Measurements from ENCODE around the gene DIAPH3. TPM values are rescaled to one million over a fixed set of nuclear protein-coding genes. Genes with fewer than 3 reads are reported as not detected.

DIAPH3 gene
- total and polyA plus RNA-seq, 2 of the 4 experiments (the other 2 are of a cell fraction) = 8.9 to 9.3 TPM

- ChIA-PET POLR2A (ENCODE audit: unreplicated experiment) (interaction anchor here (0.6 kb wide), 1 partner anchor 567 kb away, joined by 3 read pairs; no protein-coding TSS in a partner anchor), CTCF (interaction anchor here (0.6 kb wide), 1 partner anchor 30 kb away, joined by 3 read pairs; no protein-coding TSS in a partner anchor)
- Histone ChIP-seq H3K18ac (ENCODE audit: low read depth, low read length) (no peak overlapping the region), H2AK9ac (replicated peaks; ENCODE audit: low read depth, low read length, poor library complexity) (no peak overlapping the region), H3K79me1 (ENCODE audit: low read depth in 1 of 2, low read length in 2 of 2) (peaks cover 4 to 8% of the 10 kb centered on the region in 2 experiments; a peak in 1 of 4 replicates), H2AK5ac (ENCODE audit: low read depth, low read length) (no peak overlapping the region), H3K14ac (replicated peaks; ENCODE audit: low read depth, low read length) (no peak overlapping the region), H2AFZ (replicated peaks; ENCODE audit: low read length, poor library complexity) (no peak overlapping the region), H2BK120ac (ENCODE audit: low read depth, low read length) (no peak overlapping the region), H3K36me3 (ENCODE audit: control insufficient read depth, insufficient read depth, low read length) (no peaks in the 10 kb centered on the region), H3K9me1 (ENCODE audit: insufficient read depth, low read length) (peaks cover 4% of the 10 kb centered on the region; the same call in 1 of the 2 replicates), H3K27me3 (ENCODE audit: control insufficient read depth, insufficient read depth, low read length) (no peaks in the 10 kb centered on the region), H4K20me1 (ENCODE audit: insufficient read depth, low read length) (no peaks in the 10 kb centered on the region), H4K8ac (ENCODE audit: low read depth in 2 of 2, low read length in 2 of 2) (no peak overlapping the region), H4K91ac (ENCODE audit: insufficient read depth, low read depth, low read length) (no peak overlapping the region), H3K4ac (ENCODE audit: low read depth, low read length) (no peak overlapping the region), H3K56ac (ENCODE audit: extremely low read depth, insufficient read depth, low read length) (no peak overlapping the region), H3K4me2 (ENCODE audit: low read depth, low read length) (no peak overlapping the region), H3K4me3 (ENCODE audit: insufficient read depth, low read depth, low read length) (no peak overlapping the region), H3K9me3 (ENCODE audit: control insufficient read depth, insufficient read depth, low read length) (no peaks in the 10 kb centered on the region), H3K27ac (ENCODE audit: insufficient read depth, low read length) (no peak overlapping the region), H2BK20ac (ENCODE audit: low read depth, low read length) (no peak overlapping the region), H3K4me1 (ENCODE audit: control insufficient read depth, insufficient read depth, low read length) (peaks cover 2% of the 10 kb centered on the region; the same call in 1 of the 2 replicates), H2BK5ac (ENCODE audit: low read depth, low read length, poor library complexity, severe bottlenecking) (no peak overlapping the region), H4K5ac (ENCODE audit: low read depth, low read length) (no peak overlapping the region), H3K23ac (ENCODE audit: low read depth, low read length) (no peak overlapping the region), H2BK15ac (ENCODE audit: low read depth, low read length) (no peak overlapping the region), H3K9ac (ENCODE audit: low read depth, low read length) (no peak overlapping the region)
- in situ Hi-C loops (cut with MboI; ENCODE audit: low sequenced_read_pairs) (no loop called here), intact Hi-C loops (cut with micrococcal nuclease) (no loop called here), dilution Hi-C loops (cut with HindIII; ENCODE audit: low sequenced_read_pairs, unreplicated experiment) (no loop called here)
- TF ChIP-seq MXI1 (IDR thresholded peaks at IDR 0.05; ENCODE audit: borderline replicate concordance, low read depth, low read length) = no peak
- DNase-seq (no peak), ATAC-seq (ENCODE audit: low read depth) (no peak)
- BruUV-seq (replicated peaks) = no TSS peak
- no CpG with 5 or more reads among the region's 3 CpGs for WGBS, 2 experiments (ENCODE audit: extremely low coverage in 2 of 2, insufficient read length in 1 of 2)
These were observed 290.4 kb downstream of the DIAPH3 start for GRCh38 chr13:59873309-59873708.
